Calu3 (cell line): ENCODE data around the gene USP48. TPM values are rescaled to one million over a fixed set of nuclear protein-coding genes. Genes with fewer than 3 reads are reported as not detected.
A peak's percentile ranks its signal among the peaks of the same experiment; 100 is the strongest.

Source experiments
- BruUV-seq: library from RNA; stranded (reverse); fragments of 400-500 nt; replicated peaks from 2 replicates; lab custom pipeline; 2021; lab: Mats Ljungman, UMichigan
- CTCF ChIA-PET: fragments of 300-600 bp; sonication (Branson Sonifier 250); formaldehyde crosslinking; loops from one replicate; lab custom pipeline; 2022; ENCODE audit warnings: antibody characterized with exemption; lab: Charles Lee
- DNase-seq: peaks from one replicate; pipeline ENCODE4 v3.0.0; 2022
- H3K27ac Mint-ChIP-seq: one replicate; pipeline ENCODE4 v1.8.0; 2022; ENCODE audit warnings: mixed read lengths; ENCODE audit not compliant: unreplicated experiment
- H3K27me3 Mint-ChIP-seq: one replicate; pipeline ENCODE4 v1.8.0; 2022; ENCODE audit warnings: mixed read lengths; ENCODE audit not compliant: unreplicated experiment
- H3K36me3 Mint-ChIP-seq: one replicate; pipeline ENCODE4 v1.8.0; 2022; ENCODE audit warnings: mild to moderate bottlenecking, moderate library complexity, mixed read lengths; ENCODE audit not compliant: insufficient read depth, unreplicated experiment
- H3K4me1 Mint-ChIP-seq: one replicate; pipeline ENCODE4 v1.8.0; 2022; ENCODE audit warnings: mild to moderate bottlenecking, low read depth, mixed read lengths; ENCODE audit not compliant: unreplicated experiment
- H3K4me3 Mint-ChIP-seq: one replicate; pipeline ENCODE4 v1.8.0; 2022; ENCODE audit warnings: mild to moderate bottlenecking, low read depth, moderate library complexity, mixed read lengths; ENCODE audit not compliant: unreplicated experiment
- H3K9me3 Mint-ChIP-seq: one replicate; pipeline ENCODE4 v1.8.0; 2022; ENCODE audit warnings: low read depth, mixed read lengths; ENCODE audit not compliant: unreplicated experiment
- CTCF ChIP-seq: fragments of 200-600 bp; IDR thresholded peaks from one replicate; pipeline ENCODE4 v1.8.0; 2022; ENCODE audit warnings: antibody characterized with exemption; ENCODE audit not compliant: unreplicated experiment
- intact Hi-C: fragments of 100-400 bp; cut with micrococcal nuclease; formaldehyde crosslinking; loops from one replicate; pipeline ENCODE4 v1.10.0; 2022; ENCODE audit not compliant: unreplicated experiment
- total RNA-seq: library from RNA; stranded (reverse); gene quantifications from 2 replicates; pipeline ENCODE4 v1.2.3, GENCODE V29; 2022

The USP48 gene
- total RNA-seq, 1 experiment from 2014 or later = 56.6 TPM

GRCh38 chr1:21742578-21742977, 40.4 kb downstream of the USP48 start:
- no peak for DNase-seq
- TF ChIP-seq CTCF = no peak
- intact Hi-C loops = no loop called here

GRCh38 chr1:21741206-21741605, 41.7 kb downstream of the USP48 start:
- no peak for TF ChIP-seq CTCF
- H3K36me3 Mint-ChIP-seq = peaks cover 10% of the 10 kb centered on the region
- intact Hi-C loops = no loop called here
- H3K27ac Mint-ChIP-seq = peak overlapping the region; percentile 77
- no peaks in the 10 kb centered on the region for H3K9me3 Mint-ChIP-seq
- no peaks in the 10 kb centered on the region for H3K27me3 Mint-ChIP-seq
- CTCF ChIA-PET = no interaction called here
- H3K4me3 Mint-ChIP-seq = no peak overlapping the region
- no TSS peak for BruUV-seq
- no peak for DNase-seq
- no peaks in the 10 kb centered on the region for H3K4me1 Mint-ChIP-seq

More at GRCh38 chr1:21742578-21742977, 40.4 kb downstream of the USP48 start:
- no TSS peak for BruUV-seq
- Mint-ChIP-seq H3K9me3 (no peaks in the 10 kb centered on the region), H3K27me3 (no peaks in the 10 kb centered on the region), H3K4me1 (no peaks in the 10 kb centered on the region), H3K27ac (no peak overlapping the region), H3K36me3 (peaks cover 10% of the 10 kb centered on the region), H3K4me3 (no peak overlapping the region)
- CTCF ChIA-PET = no interaction called here

- no peak for DNase-seq
- BruUV-seq = no TSS peak
- Mint-ChIP-seq H3K9me3 (no peaks in the 10 kb centered on the region), H3K27me3 (no peaks in the 10 kb centered on the region), H3K36me3 (peaks cover 25% of the 10 kb centered on the region), H3K27ac (no peak overlapping the region), H3K4me3 (no peak overlapping the region), H3K4me1 (no peaks in the 10 kb centered on the region)
- CTCF ChIA-PET = no interaction called here
- TF ChIP-seq CTCF = no peak
- intact Hi-C loops = no loop called here
These were observed 46.1 kb downstream of the USP48 start for GRCh38 chr1:21736876-21737275.

- intact Hi-C loops = no loop called here
- H3K4me3 Mint-ChIP-seq = no peak overlapping the region
- peaks cover 25% of the 10 kb centered on the region for H3K36me3 Mint-ChIP-seq
These were observed 46.9 kb downstream of the USP48 start for GRCh38 chr1:21736011-21736410.

More at GRCh38 chr1:21736011-21736410, 46.9 kb downstream of the USP48 start:
- CTCF ChIA-PET = no interaction called here
- no peak for TF ChIP-seq CTCF
- no peaks in the 10 kb centered on the region for H3K4me1 Mint-ChIP-seq
- BruUV-seq = no TSS peak
- no peak overlapping the region for H3K27ac Mint-ChIP-seq
- no peaks in the 10 kb centered on the region for H3K9me3 Mint-ChIP-seq
- no peaks in the 10 kb centered on the region for H3K27me3 Mint-ChIP-seq
- no peak for DNase-seq
